A549 (cell line): ENCODE results near the gene NDUFA11. TPM values are rescaled to one million over a fixed set of nuclear protein-coding genes. Genes with fewer than 3 reads are reported as not detected.

Experiments used
- ATAC-seq, 2 experiments: fragments of 200-7000 bp in 1 of 2; fragments of >200 bp in 1 of 2; cut with Nextera tagmentation in 1 of 2; cut with Tn5 transposase in 1 of 2; 3 replicates each; pipeline versions ENCODE4 v1.8.0 to v1.9.1; 2018 to 2020; ENCODE audit warnings: mild to moderate bottlenecking in 1 of 2, moderate library complexity in 1 of 2
- CTCF ChIA-PET: fragments of 300-600 bp; sonication (Branson Sonifier 250); formaldehyde crosslinking; extraction: SDS; loops from one replicate; lab custom pipeline; 2021; ENCODE audit warnings: antibody characterized with exemption, inconsistent platforms; lab: Yijun Ruan, JAX
- POLR2A ChIA-PET: fragments of 350-600 bp; formaldehyde crosslinking; extraction: SDS; loops from one replicate; lab custom pipeline; 2021; ENCODE audit warnings: antibody characterized with exemption, inconsistent platforms; lab: Yijun Ruan, JAX
- DNase-seq, 2 experiments: peaks; one replicate each; pipeline versions ENCODE4 v3.0.0 to v3.0.0-alpha.2; 2011 to 2016; ENCODE audit warnings: low read depth in 1 of 2, low spot score in 1 of 2
- FAIRE-seq: peaks from 2 replicates; lab custom pipeline; 2011; peaks lifted over from hg19 to GRCh38; lab: Jason Lieb, UNC
- H3K27ac ChIP-seq, 2 experiments: fragments of >200 bp; sonication (Bioruptor Twin); formaldehyde crosslinking; 3 replicates each; pipeline ENCODE4 v1.5.1; 2016 to 2017
- H3K4me1 ChIP-seq: fragments of >200 bp; sonication (Bioruptor Twin); formaldehyde crosslinking; 3 replicates; pipeline ENCODE4 v1.6.1; 2016
- H3K4me2 ChIP-seq: fragments of >200 bp; sonication (Bioruptor Twin); formaldehyde crosslinking; 3 replicates; pipeline ENCODE4 v1.6.1; 2016
- H3K4me3 ChIP-seq: fragments of >200 bp; sonication (Bioruptor Twin); formaldehyde crosslinking; 3 replicates; pipeline ENCODE4 v1.5.1; 2016
- H3K9me3 ChIP-seq: fragments of >200 bp; sonication (Bioruptor Twin); formaldehyde crosslinking; 3 replicates; pipeline ENCODE4 v1.6.1; 2016
- BCL3 ChIP-seq: fragments of >200 bp; sonication (Bioruptor Twin); formaldehyde crosslinking; IDR thresholded peaks from 3 replicates; pipeline ENCODE4 v1.6.1; 2016
- CBX8 ChIP-seq: fragments of 200-600 bp; sonication (generic); IDR thresholded peaks from 2 replicates; pipeline ENCODE4 v1.6.1; 2016
- CHD4 ChIP-seq: fragments of 200-600 bp; sonication (generic); IDR thresholded peaks from 2 replicates; pipeline ENCODE4 v1.6.1; 2016; ENCODE audit warnings: antibody characterized with exemption, mild to moderate bottlenecking, borderline replicate concordance
- E2F6 ChIP-seq: IDR thresholded peaks from 2 replicates; pipeline ENCODE4 v1.6.1; 2012; ENCODE audit warnings: low read depth, borderline replicate concordance
- EHMT2 ChIP-seq: fragments of 200-600 bp; sonication (generic); IDR thresholded peaks from 2 replicates; pipeline ENCODE4 v1.6.1; 2016; ENCODE audit warnings: antibody characterized with exemption, low read depth, mild to moderate bottlenecking, moderate library complexity
- GATA3 ChIP-seq: IDR thresholded peaks from 2 replicates; pipeline ENCODE4 v1.6.1; 2012; ENCODE audit warnings: borderline replicate concordance
- HDAC2 ChIP-seq: fragments of 200-600 bp; sonication (generic); IDR thresholded peaks from 2 replicates; pipeline ENCODE4 v1.6.1; 2016
- HOXB13 ChIP-seq: fragments of 250-450 bp; sonication (Bioruptor Pico); IDR thresholded peaks from 2 replicates; pipeline ENCODE4 v1.5.0; 2020; ENCODE audit warnings: low read depth, mild to moderate bottlenecking, moderate library complexity
- KDM5A ChIP-seq: fragments of 200-600 bp; sonication (generic); IDR thresholded peaks from 2 replicates; pipeline ENCODE4 v1.6.1; 2016; ENCODE audit warnings: antibody characterized with exemption, mild to moderate bottlenecking
- MAFK ChIP-seq: fragments of 450-650 bp; IDR thresholded peaks from 2 replicates; pipeline ENCODE4 v1.6.1; 2014; ENCODE audit not compliant: partially characterized antibody
- PBX3 ChIP-seq: IDR thresholded peaks from 2 replicates; pipeline ENCODE4 v1.6.1; 2012
- RNF2 ChIP-seq: fragments of 200-600 bp; sonication (generic); IDR thresholded peaks from 2 replicates; pipeline ENCODE4 v1.6.1; 2016; ENCODE audit warnings: low read depth, mild to moderate bottlenecking, antibody characterized with exemption, moderate library complexity, borderline replicate concordance
- SMC3 ChIP-seq: fragments of >200 bp; sonication (Bioruptor Twin); formaldehyde crosslinking; IDR thresholded peaks from 3 replicates; pipeline ENCODE4 v1.6.1; 2018; ENCODE audit warnings: inconsistent platforms
- SREBF2 ChIP-seq: fragments of 450-650 bp; IDR thresholded peaks from 2 replicates; pipeline ENCODE4 v1.6.1; 2014; ENCODE audit warnings: mild to moderate bottlenecking, moderate library complexity
- TFCP2L1 ChIP-seq: fragments of 250-450 bp; sonication (Bioruptor Pico); IDR thresholded peaks from 2 replicates; pipeline ENCODE4 v1.5.0; 2021; ENCODE audit warnings: mild to moderate bottlenecking
- USF2 ChIP-seq: fragments of 450-650 bp; IDR thresholded peaks from 2 replicates; pipeline ENCODE4 v1.6.1; 2014; ENCODE audit warnings: antibody characterized with exemption
- ZC3H11A ChIP-seq: fragments of 450-650 bp; IDR thresholded peaks from 2 replicates; pipeline ENCODE4 v1.6.1; 2014; ENCODE audit warnings: antibody characterized with exemption, mild to moderate bottlenecking
- WGBS: methylation state at CpG from one replicate; pipeline ENCODE4 v1.1.6; 2017; ENCODE audit errors: missing lambda C conversion rate; 5-methylcytosine and 5-hydroxymethylcytosine counted together
- polyA plus RNA-seq, 4 experiments: library from polyadenylated mRNA; depleted of rRNA in 3 of 4; stranded (reverse); fragments of >200 nt; fragmentation: RNase III in 1 of 4; extraction: RNeasy Plus Mini Kit Qiagen cat#74134 plus additional on column Dnase treatment in 1 of 4; gene quantifications; 2 replicates in 3 of 4; 3 replicates in 1 of 4; pipeline ENCODE4 v1.2.3, GENCODE V29; 2011 to 2017

NDUFA11 gene
- polyA plus RNA-seq, 2 of the 4 experiments (the other 2 are of a cell fraction) = 75.0 to 173 TPM

GRCh38 chr19:5940260-5941208 lies 36.9 kb upstream of the NDUFA11 start:
- Histone ChIP-seq H3K4me1 (no peaks in the 10 kb centered on the region), H3K27ac (no peak overlapping the region), H3K4me3 (no peak overlapping the region), H3K9me3 (no peaks in the 10 kb centered on the region), H3K4me2 (no peak overlapping the region)
- no peak for DNase-seq
- TF ChIP-seq KDM5A = no peak
- no peak for TF ChIP-seq GATA3
- FAIRE-seq = no peak
- ChIA-PET POLR2A (no interaction called here), CTCF (no interaction called here)
- 89% methylated on average over 17 of the region's 21 CpGs for WGBS
- no peak for ATAC-seq

GRCh38 chr19:5937550-5937949 lies 34.0 kb upstream of the NDUFA11 start:
- TF ChIP-seq CHD4 (no peak), PBX3 (no peak), E2F6 (no peak), TFCP2L1 (CRISPR knock-in tag) (no peak), HDAC2 (no peak), RNF2 (no peak), SMC3 (no peak), SREBF2 (no peak), ZC3H11A (no peak), MAFK (no peak), HOXB13 (CRISPR knock-in tag) (no peak), USF2 (no peak), CBX8 (no peak), EHMT2 (no peak)
- 82% methylated on average over 9 of the region's 10 CpGs for WGBS
- Histone ChIP-seq H3K4me3 (no peak overlapping the region), H3K4me2 (no peak overlapping the region), H3K4me1 (no peaks in the 10 kb centered on the region), H3K27ac (no peak overlapping the region), H3K9me3 (no peaks in the 10 kb centered on the region)
- FAIRE-seq = no peak
- no peak for DNase-seq
- CTCF ChIA-PET = interaction anchor here (0.6 to 2.0 kb wide), 3 partner anchors 23 to 164 kb away, joined by 3 to 6 read pairs (median 3); no protein-coding TSS in a partner anchor
- ATAC-seq = no peak
- POLR2A ChIA-PET = interaction anchor here (1.2 kb wide), 1 partner anchor 33 kb away, joined by 3 read pairs; no protein-coding TSS in a partner anchor

- 92% methylated on average over 9 of the region's 9 CpGs for WGBS
- H3K9me3 ChIP-seq = no peaks in the 10 kb centered on the region
- no peak overlapping the region for H3K4me3 ChIP-seq
- POLR2A ChIA-PET = no interaction called here
- ATAC-seq = no peak
- no peak overlapping the region for H3K27ac ChIP-seq
- no peak overlapping the region for H3K4me2 ChIP-seq
- FAIRE-seq = no peak
- no peak for DNase-seq
- CTCF ChIA-PET = interaction anchor here (1.9 to 2.0 kb wide), 2 partner anchors 32 to 132 kb away, joined by 5 to 6 read pairs; no protein-coding TSS in a partner anchor
- no peaks in the 10 kb centered on the region for H3K4me1 ChIP-seq
- TF ChIP-seq CBX8 (no peak), BCL3 (no peak)
Observed at GRCh38 chr19:5936292-5936592, 32.7 kb upstream of the NDUFA11 start.
